LNCaP clone FGC (cell line): ENCODE data around the gene CEP85L.

Source experiments
- DNase-seq: peaks from one replicate; pipeline ENCODE4 v3.0.0-alpha.2; 2011; ENCODE audit warnings: low read depth
- H3K4me3 ChIP-seq: 2 replicates; pipeline ENCODE4 v1.5.1; 2011; ENCODE audit warnings: mild to moderate bottlenecking, low read depth, low read length, control low read depth
- CTCF ChIP-seq: IDR thresholded peaks from 2 replicates; pipeline ENCODE4 v1.5.1; 2012; ENCODE audit warnings: mild to moderate bottlenecking; ENCODE audit not compliant: control insufficient read depth, insufficient read depth; ENCODE audit errors: extremely low read depth

Gene CEP85L

DNA sequence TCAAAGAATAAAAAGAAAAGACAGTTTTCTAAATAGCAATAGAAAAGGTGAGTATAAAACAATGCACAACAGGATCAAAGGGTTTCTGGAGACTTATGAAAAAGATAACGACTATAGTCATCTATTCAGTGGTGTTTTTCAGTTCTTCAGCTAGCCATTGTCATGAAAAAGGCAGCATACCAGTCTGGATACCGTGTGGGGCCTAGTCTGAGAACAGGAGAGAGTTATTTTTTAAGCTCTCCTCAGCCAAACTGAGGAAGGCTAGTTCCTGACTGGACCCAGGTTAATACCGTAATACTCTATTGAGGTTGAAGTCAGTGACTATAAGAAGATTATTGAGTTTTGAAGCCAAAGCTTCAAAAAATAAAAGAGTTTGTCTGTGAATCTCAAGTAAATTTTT is 53.8 kb downstream of the CEP85L start:
- no peak for DNase-seq
- TF ChIP-seq CTCF, result no peak
- no peak overlapping the region for H3K4me3 ChIP-seq

GRCh38 chr6:118596774-118597320 is 54.5 kb downstream of the CEP85L start:
- H3K4me3 ChIP-seq, result no peak overlapping the region
- TF ChIP-seq CTCF, result no peak
- no peak for DNase-seq

- H3K4me3 ChIP-seq, result no peak overlapping the region
- DNase-seq, result no peak
- TF ChIP-seq CTCF, result no peak
These were observed 56.5 kb downstream of the CEP85L start for GRCh38 chr6:118594877-118595276.

DNA sequence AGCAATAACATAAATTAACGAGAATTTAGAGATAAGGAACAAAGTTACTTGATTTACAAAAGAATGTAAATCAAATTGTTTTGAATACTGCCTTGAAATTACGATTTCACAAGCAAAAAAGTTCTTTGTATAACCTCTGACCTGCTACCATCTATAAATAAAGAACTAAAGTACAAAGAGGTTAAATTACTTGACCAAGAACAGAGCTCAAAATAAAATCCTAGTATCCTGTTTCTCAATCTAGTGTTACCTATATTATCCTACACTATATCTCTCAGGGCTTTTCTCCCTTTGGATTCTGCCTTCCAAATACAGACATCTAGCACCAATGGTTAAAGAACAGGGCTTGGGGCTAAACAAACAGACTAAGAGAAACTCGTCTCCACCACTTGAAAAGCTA is 59.5 kb downstream of the CEP85L start:
- no peak for TF ChIP-seq CTCF
- DNase-seq, result no peak

GRCh38 chr6:118589649-118590365 is 61.6 kb downstream of the CEP85L start:
- H3K4me3 ChIP-seq, result no peak overlapping the region
- DNase-seq, result no peak
- no peak for TF ChIP-seq CTCF

More for the DNA sequence above, 59.5 kb downstream of the CEP85L start:
- no peak overlapping the region for H3K4me3 ChIP-seq

DNA sequence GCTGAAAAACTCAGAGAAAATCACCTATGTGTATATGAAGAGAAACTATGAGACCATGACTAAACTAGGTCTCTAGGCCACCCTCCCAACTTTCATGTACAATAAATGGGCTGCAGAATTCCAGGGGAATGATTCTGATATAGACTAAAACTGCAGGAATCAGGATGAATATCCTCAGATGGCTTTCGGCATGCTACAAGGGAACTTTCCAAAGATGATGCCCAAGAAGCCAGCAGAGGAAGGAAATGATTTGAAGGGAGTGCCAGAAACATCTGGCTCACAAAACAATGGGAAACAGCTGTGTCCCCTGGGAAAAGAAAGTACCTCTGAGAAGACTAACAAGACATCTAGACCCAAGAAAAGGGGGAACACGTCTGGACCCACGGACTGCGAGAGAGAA is 62.2 kb downstream of the CEP85L start:
- H3K4me3 ChIP-seq, result no peak overlapping the region
- no peak for TF ChIP-seq CTCF
- no peak for DNase-seq

DNA sequence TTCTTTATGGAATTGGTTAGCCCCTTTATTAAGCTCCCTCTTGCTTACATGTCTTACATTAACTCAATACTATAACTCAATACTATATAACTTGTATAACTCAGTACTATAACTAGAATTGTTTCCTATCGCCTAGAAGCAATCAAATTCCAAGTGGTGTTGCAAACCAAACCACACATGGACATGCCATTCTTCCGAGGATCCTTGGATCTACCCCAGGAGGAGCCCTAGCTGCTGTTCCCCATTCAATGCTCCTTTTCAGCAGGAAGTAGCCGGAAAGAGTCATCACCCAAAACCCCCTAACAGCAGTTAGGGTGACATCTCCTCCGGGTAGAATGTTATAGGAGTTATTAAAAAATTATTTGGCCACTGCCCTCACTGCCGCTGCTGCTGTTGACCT is 62.8 kb downstream of the CEP85L start:
- no peak overlapping the region for H3K4me3 ChIP-seq
- no peak for TF ChIP-seq CTCF
- DNase-seq, result no peak
